GM19452 (cell line): Measurements from ENCODE around the gene FYN.

Source experiments
- ATAC-seq: cut with Tn5 transposase; IDR thresholded peaks from one replicate; pipeline ENCODE4 v1.9.1; 2021; ENCODE audit not compliant: unreplicated experiment

FYN gene

DNA sequence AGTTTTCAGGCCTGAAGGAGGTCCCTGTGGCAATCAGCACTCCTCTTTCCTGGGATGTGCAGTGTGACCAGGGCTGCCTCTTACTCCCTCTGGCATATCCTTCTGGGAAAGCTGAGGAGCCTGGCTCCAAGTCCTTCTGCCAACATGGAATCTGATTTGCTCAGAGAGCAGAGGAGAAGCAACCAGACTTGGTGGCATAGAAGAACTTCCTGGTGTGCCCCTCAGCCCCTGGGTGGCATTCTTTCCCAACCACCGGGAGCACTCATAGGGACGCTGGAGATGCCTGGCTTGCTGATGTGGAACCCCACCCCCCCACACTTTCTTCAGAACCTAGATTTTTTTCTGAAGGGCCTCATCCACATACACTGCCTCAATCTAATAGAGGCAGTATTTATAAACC is 160.0 kb downstream of the FYN start:
- no peak for ATAC-seq

DNA sequence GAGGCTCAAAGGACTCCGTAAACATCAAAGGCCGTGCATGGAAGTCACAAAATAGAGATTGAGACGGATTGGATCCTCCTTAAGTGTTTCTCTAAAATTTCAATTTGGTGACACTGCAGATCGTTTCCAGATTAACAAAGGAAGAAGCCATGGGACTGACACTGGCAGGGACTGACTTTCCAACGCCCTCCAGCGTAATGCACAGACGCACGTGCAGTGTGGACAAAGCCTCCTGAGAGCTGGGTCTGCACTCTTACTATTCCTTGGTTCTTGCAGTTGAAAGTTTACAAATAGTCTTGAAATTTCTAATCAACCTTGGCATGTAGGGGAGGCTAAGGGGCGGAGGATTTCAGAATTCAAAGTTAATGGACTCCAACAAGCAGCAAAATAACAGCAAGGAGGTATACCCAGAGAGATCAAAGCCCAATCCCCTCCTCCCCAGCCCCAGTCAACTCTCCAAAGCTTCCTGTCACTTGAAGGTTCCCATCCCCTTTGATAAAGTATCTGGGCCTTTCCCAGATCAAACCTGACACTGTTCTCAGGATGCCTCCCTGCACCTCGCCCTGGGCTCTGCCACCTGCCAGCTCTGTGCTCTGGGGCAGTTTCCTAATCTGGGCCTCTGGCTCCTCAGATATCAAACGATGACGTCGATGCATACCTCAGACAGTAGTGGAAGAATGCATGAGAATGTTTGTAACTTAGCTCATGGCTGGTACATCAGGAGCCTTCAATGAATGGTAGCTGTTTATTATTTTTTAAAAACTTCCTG is 161.1 kb downstream of the FYN start:
- ATAC-seq: no peak

- ATAC-seq: no peak
Observed at GRCh38 chr6:111711476-111711875, 161.8 kb downstream of the FYN start.

DNA sequence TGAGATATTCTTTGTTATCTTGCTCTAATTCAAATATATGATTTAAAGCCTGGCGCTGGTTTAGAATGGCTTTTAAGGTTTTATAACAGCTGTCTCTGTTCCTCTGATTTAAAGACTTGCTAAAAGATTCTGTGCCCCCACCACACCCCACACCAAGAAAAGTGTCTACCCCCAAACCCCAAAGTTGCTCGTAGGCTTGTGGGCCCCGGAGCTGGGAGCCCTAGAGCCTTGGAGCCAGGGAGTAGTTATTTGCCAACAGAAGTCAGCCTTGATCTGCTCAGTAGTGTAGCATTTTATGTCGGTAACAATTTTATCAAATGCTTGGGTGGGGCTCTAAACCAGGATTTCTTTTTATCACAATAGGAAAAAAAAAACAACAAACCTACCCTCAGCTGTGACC is 162.3 kb downstream of the FYN start:
- no peak for ATAC-seq

DNA sequence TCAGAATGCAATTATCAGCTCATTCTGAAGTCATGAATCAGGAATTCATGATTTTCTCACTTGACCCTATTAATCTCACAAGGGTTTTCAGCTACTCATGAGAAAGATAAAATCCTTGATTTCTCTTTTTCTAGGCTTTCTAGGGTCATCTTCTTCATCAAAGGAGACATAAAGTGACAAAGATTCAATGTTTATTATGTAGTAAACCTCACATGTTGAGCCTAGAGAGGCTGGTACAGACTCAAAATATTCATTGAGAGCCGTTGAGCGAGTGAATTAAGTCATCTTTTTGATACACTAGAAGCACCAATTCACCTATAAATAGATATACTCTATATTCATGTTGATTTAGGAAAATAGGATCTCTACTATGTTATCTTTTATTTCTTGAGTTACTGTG is 162.8 kb downstream of the FYN start:
- no peak for ATAC-seq

DNA sequence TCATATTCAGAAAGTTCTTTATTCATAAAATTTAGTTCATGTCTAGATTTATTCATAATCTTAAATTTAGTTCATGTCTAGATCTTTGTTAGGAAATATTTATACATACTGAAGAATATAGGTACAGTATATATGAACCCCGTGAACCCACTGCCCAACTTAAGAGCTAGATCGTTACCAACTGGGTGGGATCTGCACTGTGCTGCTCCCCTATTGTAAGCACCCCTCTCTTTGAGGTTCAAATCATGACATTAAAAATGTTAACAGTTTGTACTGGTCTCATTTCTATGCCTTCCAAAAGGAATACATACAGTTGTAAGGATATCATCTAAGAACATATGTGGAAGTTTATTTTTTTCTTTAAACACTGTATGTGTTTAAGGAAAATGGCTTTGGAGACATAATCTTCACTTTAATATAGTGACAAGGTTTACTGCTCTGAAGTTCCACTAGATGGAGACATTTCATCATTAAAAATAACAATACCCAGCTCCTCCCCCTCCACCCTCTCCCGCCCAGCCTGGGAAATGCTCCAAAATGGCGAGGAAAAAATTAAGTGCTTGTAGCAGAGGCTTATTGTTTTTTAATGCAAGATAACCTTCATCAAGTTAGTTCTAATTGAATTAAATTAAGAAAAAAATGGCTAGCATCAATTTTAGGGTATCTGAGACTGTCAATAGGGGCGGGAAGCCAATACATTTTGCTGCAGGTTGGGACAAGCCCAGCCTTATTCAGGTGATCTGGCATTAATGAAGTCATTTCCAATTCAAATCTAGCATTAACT is 163.4 kb downstream of the FYN start:
- peak; percentile 78 for ATAC-seq

DNA sequence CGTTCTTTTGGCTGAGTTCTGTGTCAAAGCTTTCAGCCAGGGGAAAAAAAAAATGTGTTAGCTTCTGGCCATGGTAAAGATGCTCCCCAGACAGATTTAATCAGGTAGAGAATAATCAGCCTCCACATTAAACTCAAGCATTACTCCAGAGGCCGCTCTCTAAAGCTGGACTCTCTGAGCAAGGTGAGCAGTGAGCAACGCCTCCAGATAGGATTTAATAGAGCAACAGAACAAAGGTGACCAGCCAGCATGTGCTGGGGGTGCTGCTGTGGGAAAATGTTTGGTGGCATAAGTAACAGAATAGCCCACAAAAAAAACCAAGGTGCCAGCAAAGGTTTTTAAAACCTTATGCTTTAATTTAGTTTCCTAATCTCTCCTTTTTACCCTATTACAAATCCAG is 164.1 kb downstream of the FYN start:
- ATAC-seq: no peak

DNA sequence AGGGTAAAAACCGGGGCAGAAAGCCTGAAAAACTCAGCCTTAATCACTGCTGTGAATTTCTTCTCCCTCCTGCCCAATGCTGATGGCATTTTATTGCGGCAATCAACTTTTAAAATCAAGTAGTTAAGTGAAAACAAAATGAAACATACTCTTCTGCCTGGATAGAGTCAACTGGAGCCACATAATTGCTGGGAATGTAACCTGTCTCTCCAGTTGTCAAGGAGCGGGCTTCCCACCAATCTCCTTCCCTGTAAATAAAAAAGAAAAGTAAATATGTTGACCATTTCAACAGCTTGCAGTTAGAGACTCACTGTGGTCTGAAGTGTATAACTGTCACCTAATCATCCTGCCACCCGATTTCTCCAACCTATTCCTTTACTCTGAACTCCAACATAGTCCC is 165.5 kb downstream of the FYN start:
- no peak for ATAC-seq

GRCh38 chr6:111706841-111707391 is 166.3 kb downstream of the FYN start:
- no peak for ATAC-seq

GRCh38 chr6:111703723-111704122 is 169.5 kb downstream of the FYN start:
- ATAC-seq: no peak

DNA sequence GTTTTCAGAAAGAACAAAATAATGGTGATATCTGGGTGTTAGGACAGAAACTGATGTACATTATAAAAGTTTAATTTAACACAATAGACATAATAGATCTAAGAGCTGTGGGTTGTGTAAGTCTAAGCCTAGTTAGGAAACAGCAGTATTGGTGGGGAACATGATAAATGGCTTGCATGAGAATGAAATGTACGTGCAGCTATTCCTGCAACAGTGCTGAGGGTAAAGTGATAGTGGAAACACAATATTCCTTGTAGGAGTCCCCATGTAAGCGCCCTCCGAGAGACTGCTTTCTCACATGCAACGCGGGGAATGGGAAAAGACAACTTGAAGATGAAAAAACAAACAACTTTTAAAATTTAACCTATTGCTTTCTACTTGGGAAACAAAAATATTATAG is 171.0 kb downstream of the FYN start:
- ATAC-seq: no peak

GRCh38 chr6:111701146-111701545 is 172.1 kb downstream of the FYN start:
- no peak for ATAC-seq

- no peak for ATAC-seq
Observed at GRCh38 chr6:111700135-111700690, 173.0 kb downstream of the FYN start.

DNA sequence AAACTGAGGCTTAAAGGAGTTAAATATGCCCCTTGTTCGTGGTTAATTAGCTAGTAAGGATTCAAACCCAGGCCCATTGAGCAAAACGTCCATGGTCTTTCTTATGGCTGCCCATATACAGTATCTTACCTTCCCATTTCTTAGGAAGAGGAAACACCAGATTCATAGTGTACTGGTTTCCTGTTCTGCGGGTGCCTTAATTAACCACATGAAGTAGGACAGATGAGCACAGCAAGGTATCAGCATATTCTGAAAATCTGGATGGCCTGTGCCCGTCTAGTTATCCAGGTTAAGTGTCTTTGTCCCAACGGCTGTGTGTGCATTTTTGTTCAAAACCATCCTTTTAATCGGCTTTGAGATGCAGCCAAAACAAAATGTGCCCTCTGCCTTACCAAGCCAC is 174.1 kb downstream of the FYN start:
- no peak for ATAC-seq

- ATAC-seq: no peak
Observed at GRCh38 chr6:111696814-111697213, 176.4 kb downstream of the FYN start.

GRCh38 chr6:111692327-111693164 is 180.7 kb downstream of the FYN start:
- no peak for ATAC-seq

- ATAC-seq: no peak
Observed at GRCh38 chr6:111691345-111692225, 181.7 kb downstream of the FYN start.

DNA sequence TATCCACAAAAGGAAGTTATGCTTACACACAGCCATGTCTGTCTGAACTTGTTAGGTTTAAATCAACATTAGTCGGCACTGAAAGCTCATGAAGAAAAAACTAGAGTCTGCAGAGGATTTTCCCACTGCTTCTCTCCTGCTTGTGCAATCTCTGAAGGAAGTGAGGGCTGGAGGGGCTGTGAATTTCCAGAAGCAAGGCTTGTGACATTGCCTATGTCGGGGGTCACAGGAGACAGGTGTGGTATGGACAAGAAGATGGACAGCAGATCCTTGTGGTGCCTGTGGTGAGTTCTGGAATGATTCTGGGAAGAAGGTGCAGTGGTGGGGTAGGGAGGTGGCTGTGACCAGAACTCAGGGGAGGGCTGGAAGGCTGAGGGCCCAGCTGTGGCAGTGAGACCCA is 183.3 kb downstream of the FYN start:
- no peak for ATAC-seq

DNA sequence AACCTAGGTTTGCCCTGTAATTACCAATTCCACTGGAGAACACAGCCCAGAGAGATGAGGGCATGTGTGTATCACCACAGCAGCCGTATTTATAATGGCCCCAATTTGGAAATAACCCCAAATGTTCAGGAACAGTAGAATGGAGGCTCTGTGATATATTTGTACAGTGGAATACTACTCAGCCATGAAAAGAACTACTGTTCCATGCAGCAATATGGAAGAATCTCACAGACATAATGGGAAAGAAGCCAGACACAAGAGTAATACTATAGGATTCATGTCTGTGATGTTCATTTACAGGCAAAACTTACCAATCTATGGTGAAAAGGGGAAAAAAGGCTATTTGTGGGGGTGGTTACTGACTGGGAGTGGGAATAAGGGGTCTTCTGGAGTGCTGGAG is 183.8 kb downstream of the FYN start:
- ATAC-seq: no peak

GRCh38 chr6:111688331-111688730 is 184.9 kb downstream of the FYN start:
- no peak for ATAC-seq
